ENCODE results near the gene FAM186B.

The FAM186B gene

GRCh38 chr12:49548822-49549648 is 56.4 kb downstream of the FAM186B start:
- no peaks in the 10 kb centered on the region for H3K9me3 Mint-ChIP-seq
- no peaks in the 10 kb centered on the region for H3K36me3 Mint-ChIP-seq (ENCODE audit: low read depth)
- peaks cover 1% of the 10 kb centered on the region for H3K4me1 Mint-ChIP-seq (ENCODE audit: low read depth)
- peaks cover 36% of the 10 kb centered on the region for H3K27me3 Mint-ChIP-seq (ENCODE audit: low read depth)
- no peak overlapping the region for H3K27ac Mint-ChIP-seq
- peak overlapping the region; percentile 65 for H3K4me3 Mint-ChIP-seq

DNA sequence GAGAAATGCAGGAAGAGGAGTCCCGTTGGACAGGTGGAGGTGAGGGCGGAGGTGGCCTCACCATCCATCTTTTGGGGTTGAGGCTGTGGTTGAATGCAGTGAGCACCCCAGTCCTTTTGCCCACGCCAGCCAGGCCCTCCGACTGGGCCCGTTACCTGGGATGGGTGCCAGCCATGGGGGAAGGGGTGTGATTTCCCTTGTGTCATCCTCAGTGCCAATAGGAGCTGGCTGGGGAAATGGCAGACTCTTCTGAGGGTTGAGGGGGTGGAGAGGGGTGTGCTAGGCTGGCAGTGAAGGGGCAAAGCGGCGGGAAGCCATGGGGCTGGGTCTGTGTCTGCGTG is 57.0 kb downstream of the FAM186B start:
- Mint-ChIP-seq H3K4me1 (ENCODE audit: low read depth) (peaks cover 1% of the 10 kb centered on the region), H3K4me3 (no peak overlapping the region), H3K27me3 (ENCODE audit: low read depth) (peaks cover 36% of the 10 kb centered on the region), H3K9me3 (no peaks in the 10 kb centered on the region), H3K36me3 (ENCODE audit: low read depth) (no peaks in the 10 kb centered on the region), H3K27ac (no peak overlapping the region)

DNA sequence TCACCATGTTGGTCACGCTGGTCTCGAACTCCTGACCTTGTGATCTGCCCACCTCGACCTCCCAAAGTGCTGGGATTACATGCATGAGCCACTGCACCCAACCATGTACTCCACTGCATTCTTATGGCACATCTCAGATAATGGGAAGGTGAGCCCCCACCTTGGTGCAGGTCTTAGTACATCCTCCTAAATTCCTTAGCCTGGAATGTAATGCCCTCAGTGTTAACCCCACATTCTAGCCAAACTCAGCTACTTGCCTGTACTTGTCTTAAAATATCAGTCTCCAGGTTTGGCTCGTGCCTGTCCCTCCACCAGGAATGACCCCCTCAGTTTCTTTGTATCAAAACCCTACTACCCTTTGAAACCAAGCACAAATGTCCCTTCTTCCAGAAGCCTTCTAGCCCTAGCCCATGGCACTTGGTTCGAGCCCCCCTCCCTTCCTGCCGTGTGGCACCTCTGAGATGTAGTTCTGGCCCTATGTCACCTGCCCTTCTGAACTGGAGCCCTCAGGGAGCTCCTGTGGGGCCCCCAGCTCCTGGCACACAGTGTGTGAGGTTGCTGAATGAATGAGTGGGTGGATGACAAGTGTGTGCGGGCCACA is 58.2 kb downstream of the FAM186B start:
- H3K4me3 Mint-ChIP-seq = peak overlapping the region; percentile 5
- H3K36me3 Mint-ChIP-seq (ENCODE audit: low read depth) = no peaks in the 10 kb centered on the region
- peaks cover 35% of the 10 kb centered on the region for H3K27me3 Mint-ChIP-seq (ENCODE audit: low read depth)
- peaks cover 5% of the 10 kb centered on the region for H3K4me1 Mint-ChIP-seq (ENCODE audit: low read depth)
- no peaks in the 10 kb centered on the region for H3K9me3 Mint-ChIP-seq
- no peak overlapping the region for H3K27ac Mint-ChIP-seq

DNA sequence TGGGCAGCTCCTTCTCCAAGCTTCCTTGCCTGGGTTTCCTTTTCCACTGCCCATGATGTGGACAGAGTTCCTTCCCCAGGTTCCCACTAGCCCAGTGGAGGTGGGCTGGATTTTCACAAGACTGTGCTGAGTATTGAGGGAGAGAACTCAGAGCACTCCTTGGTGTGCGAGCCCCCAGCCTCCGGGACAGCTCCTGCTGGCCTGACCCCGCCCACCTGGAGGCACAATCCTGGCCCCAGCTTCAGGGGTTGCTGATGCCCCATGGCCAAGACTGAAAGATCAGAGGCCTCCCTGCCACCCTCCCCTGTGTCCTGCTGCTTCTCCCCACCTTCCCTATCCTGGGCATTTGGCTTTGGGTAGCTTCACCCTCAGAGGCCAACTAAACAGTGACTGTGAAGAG is 59.0 kb downstream of the FAM186B start:
- Mint-ChIP-seq H3K4me1 (ENCODE audit: low read depth) (peaks cover 5% of the 10 kb centered on the region), H3K36me3 (ENCODE audit: low read depth) (no peaks in the 10 kb centered on the region), H3K27ac (no peak overlapping the region), H3K27me3 (ENCODE audit: low read depth) (peaks cover 36% of the 10 kb centered on the region), H3K4me3 (no peak overlapping the region), H3K9me3 (no peaks in the 10 kb centered on the region)

GRCh38 chr12:49545815-49546214 is 59.6 kb downstream of the FAM186B start:
- H3K4me3 Mint-ChIP-seq = no peak overlapping the region
- H3K36me3 Mint-ChIP-seq (ENCODE audit: low read depth) = no peaks in the 10 kb centered on the region
- peaks cover 5% of the 10 kb centered on the region for H3K4me1 Mint-ChIP-seq (ENCODE audit: low read depth)
- H3K27ac Mint-ChIP-seq = no peak overlapping the region
- no peaks in the 10 kb centered on the region for H3K9me3 Mint-ChIP-seq
- H3K27me3 Mint-ChIP-seq (ENCODE audit: low read depth) = peaks cover 42% of the 10 kb centered on the region

DNA sequence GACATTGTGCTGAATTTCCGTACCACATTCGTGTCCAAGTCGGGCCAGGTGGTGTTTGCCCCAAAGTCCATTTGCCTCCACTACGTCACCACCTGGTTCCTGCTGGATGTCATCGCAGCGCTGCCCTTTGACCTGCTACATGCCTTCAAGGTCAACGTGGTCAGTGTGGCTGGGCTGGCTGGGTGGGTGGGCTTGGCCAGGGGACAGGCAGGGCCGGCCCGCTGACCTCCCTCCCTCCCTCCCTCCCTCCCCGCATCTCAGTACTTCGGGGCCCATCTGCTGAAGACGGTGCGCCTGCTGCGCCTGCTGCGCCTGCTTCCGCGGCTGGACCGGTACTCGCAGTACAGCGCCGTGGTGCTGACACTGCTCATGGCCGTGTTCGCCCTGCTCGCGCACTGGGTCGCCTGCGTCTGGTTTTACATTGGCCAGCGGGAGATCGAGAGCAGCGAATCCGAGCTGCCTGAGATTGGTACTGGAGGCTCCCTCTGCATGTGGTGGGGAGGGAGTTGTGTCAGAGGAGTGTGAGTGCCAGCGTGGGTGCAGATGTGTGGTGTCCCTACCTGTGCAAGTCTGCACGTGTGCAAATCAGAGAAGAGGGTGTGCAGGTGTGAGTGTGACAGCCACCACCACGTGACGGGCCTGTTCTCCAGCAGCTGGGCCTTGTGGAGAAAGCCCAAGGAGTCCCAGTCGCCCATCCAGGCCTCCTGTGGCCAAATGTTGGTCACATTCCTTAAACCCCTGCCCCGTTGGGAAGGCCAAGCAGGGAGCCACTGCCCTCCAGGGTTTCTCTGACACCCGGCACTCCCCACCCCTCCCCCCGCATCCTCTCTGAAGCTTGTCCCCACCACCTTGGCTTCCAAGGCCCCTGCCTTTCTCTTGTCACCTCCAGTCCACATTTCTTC is 61.3 kb downstream of the FAM186B start:
- no peaks in the 10 kb centered on the region for H3K9me3 Mint-ChIP-seq
- H3K27ac Mint-ChIP-seq = no peak overlapping the region
- peaks cover 48% of the 10 kb centered on the region for H3K27me3 Mint-ChIP-seq (ENCODE audit: low read depth)
- peaks cover 6% of the 10 kb centered on the region for H3K4me1 Mint-ChIP-seq (ENCODE audit: low read depth)
- no peak overlapping the region for H3K4me3 Mint-ChIP-seq
- H3K36me3 Mint-ChIP-seq (ENCODE audit: low read depth) = no peaks in the 10 kb centered on the region

DNA sequence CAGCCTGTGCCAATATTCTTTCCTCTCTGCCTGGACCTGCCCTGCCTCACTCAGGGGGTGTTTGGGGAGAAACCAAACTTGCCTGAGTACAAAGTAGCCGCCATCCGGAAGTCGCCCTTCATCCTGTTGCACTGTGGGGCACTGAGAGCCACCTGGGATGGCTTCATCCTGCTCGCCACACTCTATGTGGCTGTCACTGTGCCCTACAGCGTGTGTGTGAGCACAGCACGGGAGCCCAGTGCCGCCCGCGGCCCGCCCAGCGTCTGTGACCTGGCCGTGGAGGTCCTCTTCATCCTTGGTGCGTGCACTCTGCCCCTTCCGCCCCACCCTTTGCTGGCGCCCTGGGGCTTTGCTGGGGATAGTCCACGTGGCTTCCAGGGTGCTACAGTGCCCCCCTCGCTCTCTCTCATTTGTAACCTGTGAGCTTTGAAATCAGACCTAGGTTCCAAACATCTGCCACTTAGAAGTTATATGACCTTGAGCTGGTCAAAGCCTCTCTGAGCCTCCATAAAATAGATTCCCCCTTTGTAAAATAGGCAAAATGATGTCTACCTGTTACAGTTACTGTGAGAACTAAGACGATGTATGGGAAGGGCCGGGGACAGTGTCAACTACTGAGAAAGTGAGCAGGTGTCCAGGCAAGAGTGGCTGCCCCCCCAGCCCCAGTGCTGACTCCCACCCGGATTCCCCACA is 62.1 kb downstream of the FAM186B start:
- Mint-ChIP-seq H3K36me3 (ENCODE audit: low read depth) (no peaks in the 10 kb centered on the region), H3K4me1 (ENCODE audit: low read depth) (peaks cover 6% of the 10 kb centered on the region), H3K27ac (no peak overlapping the region), H3K4me3 (no peak overlapping the region), H3K9me3 (no peaks in the 10 kb centered on the region), H3K27me3 (ENCODE audit: low read depth) (peaks cover 43% of the 10 kb centered on the region)

DNA sequence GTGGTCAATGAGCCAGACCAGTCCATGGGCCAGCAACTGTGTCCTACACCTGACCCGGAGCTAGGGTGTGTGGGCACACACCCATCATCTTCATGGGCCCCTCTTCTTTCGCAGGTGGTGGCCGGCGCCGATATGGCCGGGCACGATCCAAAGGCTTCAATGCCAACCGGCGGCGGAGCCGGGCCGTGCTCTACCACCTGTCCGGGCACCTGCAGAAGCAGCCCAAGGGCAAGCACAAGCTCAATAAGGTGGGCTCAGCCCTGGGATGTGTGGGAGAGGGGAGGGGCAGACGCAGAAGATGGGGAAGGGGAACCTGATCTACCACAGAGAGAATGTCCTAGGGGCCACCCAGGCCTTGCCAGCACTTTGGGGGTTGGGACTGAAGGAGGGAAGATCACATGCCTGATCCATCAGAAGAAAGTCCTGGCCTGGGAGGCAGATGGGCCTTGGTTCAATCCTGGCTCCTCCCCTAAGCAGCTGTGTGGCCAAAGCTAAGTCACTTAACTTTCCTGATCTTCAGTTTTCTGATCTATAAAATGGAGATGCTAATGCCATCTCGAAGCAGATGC is 62.8 kb downstream of the FAM186B start:
- H3K4me3 Mint-ChIP-seq = no peak overlapping the region
- H3K27ac Mint-ChIP-seq = no peak overlapping the region
- H3K36me3 Mint-ChIP-seq (ENCODE audit: low read depth) = no peaks in the 10 kb centered on the region
- peaks cover 5% of the 10 kb centered on the region for H3K4me1 Mint-ChIP-seq (ENCODE audit: low read depth)
- no peaks in the 10 kb centered on the region for H3K9me3 Mint-ChIP-seq
- peaks cover 45% of the 10 kb centered on the region for H3K27me3 Mint-ChIP-seq (ENCODE audit: low read depth)

- Mint-ChIP-seq H3K9me3 (no peaks in the 10 kb centered on the region), H3K4me3 (no peak overlapping the region), H3K4me1 (ENCODE audit: low read depth) (peaks cover 7% of the 10 kb centered on the region), H3K36me3 (ENCODE audit: low read depth) (no peaks in the 10 kb centered on the region), H3K27ac (no peak overlapping the region), H3K27me3 (ENCODE audit: low read depth) (peaks cover 52% of the 10 kb centered on the region)
Measured at GRCh38 chr12:49541911-49542505, 63.4 kb downstream of the FAM186B start.

DNA sequence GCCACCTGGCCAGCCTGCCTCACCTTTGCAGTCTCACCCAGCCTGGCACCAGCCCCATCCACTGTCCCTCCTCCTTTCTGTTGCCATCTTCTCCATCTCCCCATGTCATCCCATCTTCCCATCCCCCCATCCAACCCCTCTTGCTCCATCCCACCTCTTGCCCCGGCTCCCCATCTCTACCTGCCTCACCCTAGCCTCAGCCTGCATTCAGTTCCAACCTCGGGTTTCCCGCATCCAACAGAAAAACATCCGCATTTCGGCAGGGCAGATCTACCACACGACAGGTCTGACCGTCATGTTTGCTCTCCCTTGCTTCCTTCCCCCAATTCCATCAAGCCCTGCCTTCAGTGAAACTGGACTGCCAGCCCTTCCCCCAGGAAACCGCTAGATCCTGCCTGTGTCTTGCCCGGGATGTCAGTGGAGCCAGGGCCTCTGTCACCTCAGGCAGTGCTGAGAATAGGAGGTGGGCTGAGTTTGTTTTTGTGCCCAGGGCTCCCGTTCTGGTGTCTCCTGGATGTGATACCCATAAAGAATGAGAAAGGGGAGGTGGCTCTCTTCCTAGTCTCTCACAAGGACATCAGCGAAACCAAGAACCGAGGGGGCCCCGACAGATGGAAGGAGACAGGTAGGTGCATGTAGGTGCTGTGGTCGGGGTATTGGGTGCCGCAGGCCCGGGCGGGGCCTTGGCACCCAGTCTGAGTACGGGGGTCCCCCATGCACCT is 64.1 kb downstream of the FAM186B start:
- Mint-ChIP-seq H3K27ac (peak overlapping the region; percentile 38), H3K4me1 (ENCODE audit: low read depth) (peaks cover 7% of the 10 kb centered on the region), H3K27me3 (ENCODE audit: low read depth) (peaks cover 59% of the 10 kb centered on the region), H3K4me3 (no peak overlapping the region), H3K9me3 (no peaks in the 10 kb centered on the region), H3K36me3 (ENCODE audit: low read depth) (no peaks in the 10 kb centered on the region)

DNA sequence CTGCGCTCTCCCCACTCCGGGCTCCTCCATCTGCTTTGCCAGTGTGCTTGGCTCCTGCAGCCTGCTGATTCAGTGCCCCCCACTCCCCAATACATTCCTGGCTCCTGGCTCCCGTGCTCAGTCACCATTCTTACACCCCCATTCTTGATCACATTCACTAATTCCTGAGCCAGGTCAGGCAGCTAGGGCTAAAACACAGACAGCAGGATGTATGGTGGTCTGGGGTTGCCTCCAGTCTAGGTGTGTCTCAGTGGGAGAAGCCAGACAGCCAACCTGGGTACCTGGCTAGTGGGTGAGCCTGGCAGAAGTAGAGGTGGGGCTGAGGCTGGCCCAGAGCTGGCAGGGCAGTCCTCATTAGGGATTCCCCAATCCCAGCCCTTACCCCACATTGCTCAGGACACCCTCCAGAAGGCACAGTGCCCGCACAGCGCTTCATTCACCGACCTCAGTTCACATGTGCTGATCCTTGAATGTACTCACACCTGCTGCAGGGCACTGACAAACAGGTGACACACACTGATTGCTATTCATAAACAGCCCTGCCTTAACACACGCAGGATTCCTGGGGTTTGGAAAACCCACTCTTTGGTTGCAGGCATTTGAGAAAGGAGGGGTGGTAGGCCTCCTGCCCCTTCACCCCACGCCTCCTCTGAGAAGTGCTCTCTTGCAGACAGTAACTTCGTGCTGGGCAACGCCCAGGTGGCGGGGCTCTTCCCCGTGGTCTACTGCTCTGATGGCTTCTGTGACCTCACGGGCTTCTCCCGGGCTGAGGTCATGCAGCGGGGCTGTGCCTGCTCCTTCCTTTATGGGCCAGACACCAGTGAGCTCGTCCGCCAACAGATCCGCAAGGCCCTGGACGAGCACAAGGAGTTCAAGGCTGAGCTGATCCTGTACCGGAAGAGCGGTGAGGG is 65.0 kb downstream of the FAM186B start:
- Mint-ChIP-seq H3K9me3 (no peaks in the 10 kb centered on the region), H3K27me3 (ENCODE audit: low read depth) (peaks cover 62% of the 10 kb centered on the region), H3K36me3 (ENCODE audit: low read depth) (no peaks in the 10 kb centered on the region), H3K27ac (peak overlapping the region; percentile 52), H3K4me1 (ENCODE audit: low read depth) (peaks cover 7% of the 10 kb centered on the region), H3K4me3 (peak overlapping the region; percentile 75)

DNA sequence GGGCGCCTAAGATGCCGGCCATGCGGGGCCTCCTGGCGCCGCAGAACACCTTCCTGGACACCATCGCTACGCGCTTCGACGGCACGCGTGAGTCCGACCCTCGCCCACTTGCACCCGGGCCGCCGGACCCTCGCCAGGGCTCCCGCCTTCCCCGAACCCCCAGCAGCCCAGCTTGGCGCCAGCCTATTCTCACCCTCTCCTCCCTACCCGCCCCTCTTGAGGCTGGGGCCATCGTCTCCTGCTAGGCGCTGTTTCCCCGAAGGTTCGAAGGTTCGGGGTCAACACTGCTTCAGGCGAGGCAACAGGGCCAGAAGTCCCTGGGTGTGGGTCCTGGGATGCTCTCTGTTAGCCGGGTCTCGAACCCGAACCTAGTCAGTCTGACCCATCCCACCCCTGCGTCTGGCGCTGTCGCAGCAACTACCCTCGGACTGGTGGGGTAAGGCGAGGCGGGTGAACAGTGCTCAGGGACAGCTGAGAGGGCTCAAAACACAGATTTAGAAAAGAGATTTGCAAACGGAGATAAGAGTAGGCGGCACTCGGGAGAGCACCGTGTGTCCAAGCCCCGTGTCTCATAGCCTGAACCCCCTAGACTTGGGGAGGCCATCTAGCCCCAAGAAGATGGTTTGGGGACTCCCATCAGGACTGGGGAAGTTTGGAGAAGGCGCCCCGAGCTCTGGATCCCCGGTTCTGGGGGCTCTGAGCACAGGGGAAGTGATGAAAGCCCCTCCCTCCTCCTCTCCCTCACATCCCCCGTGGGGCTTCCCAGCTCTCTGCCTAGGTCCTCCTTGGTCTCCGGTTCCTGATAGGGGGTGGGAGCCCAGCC is 65.8 kb downstream of the FAM186B start:
- no peaks in the 10 kb centered on the region for H3K9me3 Mint-ChIP-seq
- H3K36me3 Mint-ChIP-seq (ENCODE audit: low read depth) = no peaks in the 10 kb centered on the region
- peak overlapping the region; percentile 75 for H3K4me3 Mint-ChIP-seq
- no peak overlapping the region for H3K27ac Mint-ChIP-seq
- peaks cover 62% of the 10 kb centered on the region for H3K27me3 Mint-ChIP-seq (ENCODE audit: low read depth)
- H3K4me1 Mint-ChIP-seq (ENCODE audit: low read depth) = peaks cover 7% of the 10 kb centered on the region
